Measurements from ENCODE around the gene SLC2A3.
"Not testable (repeated sequence)": the region's sequence is repeated elsewhere in the genome, so short reads cannot be mapped to it uniquely, and the experiment has no call there.

Gene SLC2A3

DNA sequence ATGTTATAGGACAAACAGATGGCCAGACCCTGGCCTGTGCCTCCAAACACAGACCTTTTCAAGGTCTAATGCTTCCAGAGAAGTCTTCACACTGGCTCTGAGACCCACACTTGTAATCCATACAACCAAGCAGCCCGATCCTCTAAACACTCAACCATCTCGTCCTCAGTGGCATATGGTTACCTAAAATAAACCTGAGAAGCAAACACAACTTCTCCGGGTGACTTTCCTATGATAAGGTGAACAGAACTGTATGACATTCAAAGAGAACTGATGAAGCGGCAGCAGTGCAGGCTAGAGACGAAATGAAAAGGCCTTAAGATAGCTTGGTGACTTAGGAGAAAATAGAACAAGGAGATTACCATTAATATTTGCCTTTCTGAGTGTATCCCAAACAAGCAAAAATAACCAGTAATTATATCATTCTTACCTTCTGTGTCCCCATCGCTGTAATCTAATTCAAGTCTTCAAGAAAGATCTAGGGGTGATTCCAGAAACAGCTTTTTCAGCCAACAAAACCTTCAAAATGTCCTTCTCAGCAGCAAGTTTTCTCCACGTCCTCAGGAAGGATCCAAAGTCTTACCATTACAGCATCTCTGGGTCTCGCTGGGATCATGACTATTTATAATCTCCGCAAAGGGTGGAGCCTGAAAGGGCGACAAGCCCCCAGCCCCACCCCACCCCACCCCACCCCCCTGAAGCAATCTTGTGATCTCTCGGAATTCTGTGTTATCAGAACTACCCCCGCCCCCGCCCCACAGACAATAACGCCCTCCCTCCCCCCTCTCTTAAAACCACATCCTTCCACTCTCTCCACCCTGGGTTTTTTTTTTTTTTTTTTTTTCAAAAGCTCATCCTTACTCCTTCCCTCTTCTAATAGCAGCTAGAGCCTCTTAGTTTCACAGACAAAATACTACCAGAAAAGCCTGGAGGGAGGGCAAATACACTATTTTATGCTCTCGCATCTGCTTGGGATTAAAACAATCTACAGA is at the start of gene SLC2A3:
Gene SLC2A3 (minus strand): TSS at position 598 of the 992 bp plus-strand sequence. CDS start 153 bp downstream, at position 445.
- peak; percentile 77 for DNase-seq

DNA sequence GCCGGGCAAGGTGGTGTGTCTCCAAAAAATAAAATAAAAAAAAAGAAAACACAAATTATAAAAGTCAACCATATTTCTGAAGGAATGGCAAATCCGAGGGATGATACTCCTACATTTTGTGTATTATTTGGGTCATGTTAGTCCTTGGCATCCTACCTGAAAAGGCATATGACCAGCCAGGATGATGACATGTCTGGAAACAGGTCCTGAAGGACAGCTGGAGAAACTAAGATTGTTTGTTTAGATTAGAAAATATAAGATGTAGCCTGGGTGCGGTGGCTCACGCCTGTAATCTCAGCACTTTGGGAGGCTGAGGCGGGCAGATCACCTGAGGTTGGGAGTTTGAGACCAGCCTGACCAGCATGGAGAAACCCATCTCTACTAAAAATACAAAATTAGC is 48.9 kb upstream of the SLC2A3 start:
- no peak for DNase-seq

DNA sequence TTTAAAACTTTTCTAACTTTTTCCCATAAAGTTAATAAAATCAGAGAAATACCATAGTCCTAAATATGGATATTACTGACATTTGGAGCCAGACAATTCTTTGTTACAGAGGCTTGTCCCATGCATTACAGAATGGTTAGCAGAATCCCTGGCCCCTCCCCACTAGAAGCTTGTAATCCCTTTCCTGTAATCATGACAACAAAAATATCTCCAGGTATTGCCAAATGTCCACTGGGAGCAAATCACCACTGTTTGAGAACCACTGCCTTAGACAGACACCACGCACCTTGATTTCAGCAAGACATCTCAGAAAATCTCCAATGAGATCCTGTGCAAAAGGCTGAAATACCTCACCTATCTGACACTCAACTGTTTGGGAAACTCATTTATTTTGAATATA is 47.5 kb upstream of the SLC2A3 start:
- DNase-seq: not testable (repeated sequence)

DNA sequence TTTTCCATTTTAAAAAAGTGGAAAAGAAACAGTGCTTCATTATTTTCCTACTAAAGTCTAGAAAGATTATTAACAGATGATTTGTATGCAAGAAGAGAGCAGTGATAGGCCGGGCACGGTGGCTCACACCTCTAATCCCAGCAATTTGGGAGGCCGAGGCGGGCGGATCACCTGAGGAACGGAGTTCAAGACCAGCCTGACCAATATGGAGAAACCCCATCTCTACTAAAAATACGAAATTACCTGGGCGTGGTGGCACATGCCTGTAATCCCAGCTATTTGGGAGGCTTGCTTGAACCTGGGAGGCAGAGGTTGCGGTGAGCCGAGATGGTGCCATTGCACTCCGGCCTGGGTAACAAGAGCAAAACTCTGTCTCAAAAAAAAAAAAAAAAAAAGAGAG is 47.0 kb upstream of the SLC2A3 start:
- not testable (repeated sequence) for DNase-seq

- not testable (repeated sequence) for DNase-seq
Observed at GRCh38 chr12:7982332-7982735, 46.3 kb upstream of the SLC2A3 start.

DNA sequence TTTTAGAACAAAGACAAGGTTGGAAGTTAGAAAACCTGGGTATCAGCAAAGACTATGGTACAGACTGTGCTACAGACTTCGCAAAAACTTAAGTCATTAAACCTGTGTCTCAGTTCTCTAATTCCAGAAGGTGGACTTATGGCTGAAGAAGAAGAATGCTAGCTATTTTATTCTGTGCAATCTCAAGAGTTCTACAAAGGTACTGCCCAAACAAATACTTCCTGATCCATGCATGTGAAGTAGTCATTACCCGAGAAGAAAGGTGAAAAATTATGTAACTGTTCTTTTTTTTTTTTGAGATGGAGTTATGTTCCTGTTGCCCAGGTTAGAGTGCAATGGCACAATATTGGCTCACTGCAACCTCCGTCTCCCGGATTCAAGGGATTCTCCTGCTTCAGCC is 45.5 kb upstream of the SLC2A3 start:
- DNase-seq: no peak

DNA sequence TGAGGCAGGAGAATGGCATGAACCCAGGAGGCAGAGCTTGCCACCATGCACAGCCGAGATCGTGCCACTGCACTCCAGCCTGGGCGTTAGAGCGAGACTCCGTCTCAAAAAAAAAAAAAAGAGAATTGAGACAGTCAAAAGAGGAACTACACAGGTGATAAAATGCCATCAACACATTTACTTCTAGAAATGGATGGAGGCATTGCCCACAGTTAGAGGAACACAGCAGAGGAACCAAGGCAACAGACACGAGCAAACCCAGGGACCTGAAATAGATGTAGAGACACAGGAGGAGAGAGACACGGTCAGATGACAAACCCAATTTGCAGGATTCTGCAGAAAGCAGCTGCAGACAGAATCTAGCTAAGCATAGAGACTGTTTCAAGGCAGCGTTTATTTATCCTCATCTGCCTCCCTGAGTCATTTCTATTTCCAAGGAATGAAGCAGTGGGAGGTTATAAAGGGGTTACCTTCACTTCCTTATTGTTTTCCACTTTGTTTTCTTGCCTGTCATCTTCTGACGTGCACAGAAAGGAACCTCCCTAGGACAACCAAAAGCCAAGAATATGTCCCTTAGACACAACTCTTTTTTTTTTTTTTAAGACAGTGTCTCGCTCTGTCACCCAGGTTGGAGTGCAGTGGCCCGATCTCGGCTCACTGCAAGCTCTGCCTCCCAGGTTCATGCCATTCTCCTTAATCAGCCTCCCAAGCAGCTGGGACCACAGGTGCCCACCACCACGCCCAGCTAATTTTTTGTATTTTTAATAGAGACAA is 41.6 kb upstream of the SLC2A3 start:
- DNase-seq: not testable (repeated sequence)

- DNase-seq: no peak
Observed at GRCh38 chr12:7973457-7973825, 37.5 kb upstream of the SLC2A3 start.

- DNase-seq: no peak
Observed at GRCh38 chr12:7972734-7973456, 36.9 kb upstream of the SLC2A3 start.

DNA sequence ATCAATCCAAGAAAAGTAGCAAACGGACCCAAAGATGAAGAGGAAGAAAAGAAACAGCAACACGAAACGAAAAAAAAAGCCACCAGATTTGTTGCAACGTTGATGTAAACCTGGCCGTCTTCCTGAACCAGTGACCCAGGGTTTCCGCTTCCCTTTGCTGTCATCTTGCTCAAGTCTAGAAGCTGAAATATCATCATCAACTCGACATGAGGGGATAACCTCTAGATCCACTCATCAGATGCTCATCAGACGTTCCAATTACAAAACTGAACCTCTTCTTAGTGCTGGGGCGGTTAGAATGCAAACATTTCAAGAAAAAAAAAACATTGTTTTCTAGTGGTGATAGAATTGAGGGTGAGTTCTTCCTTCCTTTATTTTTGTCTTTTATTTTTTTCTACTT is 36.3 kb upstream of the SLC2A3 start:
- not testable (repeated sequence) for DNase-seq

DNA sequence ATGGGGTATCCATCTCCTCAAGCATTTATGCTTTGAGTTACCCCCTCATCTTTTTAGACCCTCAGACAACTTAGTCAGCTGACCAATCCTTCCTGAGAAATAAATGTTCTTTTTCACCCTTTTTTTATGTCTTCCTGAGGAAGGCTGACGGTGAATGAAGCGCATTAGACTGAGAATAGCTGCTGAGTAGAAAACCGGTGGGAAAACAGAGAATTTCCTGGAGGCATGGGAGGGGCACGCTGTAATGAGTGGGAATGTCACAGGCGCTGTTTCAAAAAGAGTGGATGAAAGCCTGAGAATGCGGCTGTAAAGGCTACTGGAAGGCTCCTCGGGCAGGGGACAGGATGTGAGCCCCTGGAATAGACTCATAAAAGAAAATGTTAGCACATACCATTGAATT is 35.8 kb upstream of the SLC2A3 start:
- not testable (repeated sequence) for DNase-seq

- DNase-seq: peak; percentile 90
Observed at GRCh38 chr12:7970475-7971252, 34.7 kb upstream of the SLC2A3 start.

GRCh38 chr12:7966563-7966962 is 30.6 kb upstream of the SLC2A3 start:
- no peak for DNase-seq

GRCh38 chr12:7964669-7965068 is 28.7 kb upstream of the SLC2A3 start:
- not testable (repeated sequence) for DNase-seq

DNA sequence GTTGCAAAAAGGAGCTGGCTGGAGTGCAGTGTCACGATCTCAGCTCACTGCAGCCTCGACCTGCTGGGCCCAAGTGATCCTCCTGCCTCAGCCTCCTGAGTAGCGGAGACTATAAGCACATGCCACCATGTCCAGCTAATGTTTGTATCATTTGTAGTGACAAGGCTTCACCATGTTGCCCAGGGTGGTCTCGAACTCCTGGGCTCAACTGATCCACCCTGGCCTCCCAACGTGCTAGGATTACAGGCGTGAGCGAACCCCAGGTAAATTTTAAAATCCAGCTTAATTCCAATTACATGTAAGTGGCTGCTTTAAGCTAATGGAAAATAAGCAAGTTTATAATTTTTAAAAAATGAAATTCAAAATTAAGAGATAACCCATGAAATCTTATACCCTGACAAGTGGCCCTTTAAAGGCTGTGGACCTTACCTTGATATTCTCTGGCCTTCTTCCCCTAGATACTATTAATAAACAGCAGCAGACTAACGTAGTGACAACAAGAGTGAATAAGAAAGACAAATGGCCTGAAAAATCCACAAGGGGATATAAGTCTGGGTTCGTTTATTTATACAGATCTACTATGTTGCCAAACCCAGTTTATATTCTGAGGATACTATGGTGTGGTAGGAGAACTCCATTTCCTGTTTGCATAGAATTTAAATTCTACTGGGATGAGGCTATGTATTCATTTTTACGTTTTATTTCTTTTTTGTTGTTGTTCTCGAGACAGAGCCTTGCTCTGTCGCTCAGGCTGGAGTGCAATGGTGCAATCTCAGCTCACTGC is 25.6 kb upstream of the SLC2A3 start:
- no peak for DNase-seq

GRCh38 chr12:7959701-7960121 is 23.7 kb upstream of the SLC2A3 start:
- peak; percentile 45 for DNase-seq

DNA sequence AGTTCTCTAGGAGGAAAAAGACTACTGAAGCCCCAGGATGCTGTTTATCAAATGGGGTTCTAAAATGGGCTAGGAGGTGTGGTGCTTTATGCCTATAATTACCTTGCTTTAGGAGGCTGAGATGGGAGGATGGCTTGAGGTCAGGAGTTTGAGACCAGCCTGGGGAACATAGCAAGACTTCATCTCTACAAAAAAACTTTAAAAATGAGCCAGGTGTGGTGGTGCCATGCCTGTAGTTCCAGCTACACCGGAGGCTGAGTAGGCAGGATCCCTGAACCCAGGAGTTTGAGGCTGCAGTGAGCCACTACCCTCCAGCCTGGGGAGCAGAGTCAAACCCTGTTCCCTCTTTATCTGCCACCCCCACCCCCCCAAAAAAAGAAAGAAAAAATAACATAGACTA is 23.3 kb upstream of the SLC2A3 start:
- no peak for DNase-seq

GRCh38 chr12:7954877-7955276 is 18.9 kb upstream of the SLC2A3 start:
- not testable (repeated sequence) for DNase-seq

DNA sequence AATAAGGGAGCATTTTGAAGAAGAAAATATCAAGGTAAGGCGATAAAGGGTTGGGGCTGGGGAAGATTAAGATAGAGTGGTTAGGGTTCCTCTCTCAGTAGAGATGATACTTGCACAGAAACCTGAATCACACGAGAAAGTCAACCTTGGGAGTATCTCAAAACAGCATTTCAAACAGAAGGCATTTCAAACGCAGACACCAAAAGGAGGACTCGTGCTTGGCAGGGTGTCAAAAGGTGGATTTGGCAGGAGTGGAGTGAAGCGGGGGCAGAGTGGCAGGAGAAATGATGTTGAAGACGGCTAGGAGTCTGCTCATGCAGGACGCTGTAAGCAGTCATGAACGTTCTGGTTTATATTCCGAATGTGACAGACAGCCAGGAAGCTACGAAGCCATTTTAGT is 18.4 kb upstream of the SLC2A3 start:
- DNase-seq: not testable (repeated sequence)

GRCh38 chr12:7953912-7954311 is 17.9 kb upstream of the SLC2A3 start:
- DNase-seq: not testable (repeated sequence)

- DNase-seq: no peak
Observed at GRCh38 chr12:7951671-7952070, 15.7 kb upstream of the SLC2A3 start.

Measured in activated naive CD4-positive, alpha-beta T cell treated with Interleukin-2 at 50 U/mL for 16 hours (primary cell).